Activated CD4-positive, CD25-positive, alpha-beta regulatory T cell treated with anti-CD3 and anti-CD28 coated beads, Interleukin-2, amount 50 U/mL, for 72 hours (primary cell): ENCODE measurements around the gene FITM2.
A peak's percentile ranks its signal among the peaks of the same experiment; 100 is the strongest.
"Not testable (repeated sequence)": the region's sequence is repeated elsewhere in the genome, so short reads cannot be mapped to it uniquely, and the experiment has no call there.

Source experiments
- DNase-seq: peaks from one replicate; pipeline ENCODE4 v3.0.0; 2021

FITM2 gene, protein sequence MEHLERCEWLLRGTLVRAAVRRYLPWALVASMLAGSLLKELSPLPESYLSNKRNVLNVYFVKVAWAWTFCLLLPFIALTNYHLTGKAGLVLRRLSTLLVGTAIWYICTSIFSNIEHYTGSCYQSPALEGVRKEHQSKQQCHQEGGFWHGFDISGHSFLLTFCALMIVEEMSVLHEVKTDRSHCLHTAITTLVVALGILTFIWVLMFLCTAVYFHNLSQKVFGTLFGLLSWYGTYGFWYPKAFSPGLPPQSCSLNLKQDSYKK

DNA sequence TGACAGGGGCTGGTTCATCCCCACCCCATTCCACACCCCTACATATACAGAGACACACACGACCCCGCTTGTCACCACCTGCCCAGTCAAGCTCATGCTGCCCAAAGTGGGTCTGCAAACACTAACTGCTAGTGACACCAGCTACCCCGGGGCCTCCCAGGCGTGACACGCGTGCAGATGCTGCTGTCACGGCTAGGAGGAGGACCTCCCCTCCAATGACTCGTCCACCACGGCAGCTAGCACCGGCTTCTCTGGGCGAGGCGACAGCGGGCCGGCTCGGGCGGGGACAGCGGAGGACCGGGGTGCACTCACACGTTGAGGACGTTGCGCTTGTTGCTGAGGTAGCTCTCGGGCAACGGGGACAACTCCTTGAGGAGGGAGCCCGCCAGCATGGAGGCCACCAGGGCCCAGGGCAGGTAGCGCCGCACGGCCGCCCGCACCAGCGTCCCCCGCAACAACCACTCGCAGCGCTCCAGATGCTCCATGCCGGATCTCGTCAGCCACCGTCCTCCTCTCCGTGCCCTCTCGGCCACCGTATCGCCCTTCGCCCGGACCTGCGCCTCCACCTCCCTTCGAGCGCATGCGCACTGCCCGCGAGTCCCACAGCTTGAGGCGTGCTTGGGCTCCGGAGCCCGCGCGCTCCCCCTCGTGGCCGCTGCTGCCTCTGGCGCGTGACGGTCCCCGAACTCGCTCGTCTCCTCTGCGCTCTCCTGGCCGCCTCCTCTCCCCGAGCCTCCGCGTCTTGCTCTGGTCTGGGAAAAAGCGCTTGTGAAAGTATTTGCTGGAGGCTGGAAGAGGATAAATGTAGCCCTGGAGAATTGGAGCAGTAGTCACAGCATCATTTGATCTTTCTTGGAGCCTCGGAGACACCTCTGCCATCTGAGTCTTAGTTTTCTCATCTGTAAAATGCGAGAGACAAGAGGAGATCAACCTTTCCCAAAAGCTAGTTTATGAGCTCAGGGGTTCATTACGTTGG is at the start of gene FITM2:
Gene FITM2 (minus strand): TSS at position 539 of the 976 bp plus-strand sequence. CDS start 54 bp downstream, at position 485.
- peak; percentile 100 for DNase-seq

DNA sequence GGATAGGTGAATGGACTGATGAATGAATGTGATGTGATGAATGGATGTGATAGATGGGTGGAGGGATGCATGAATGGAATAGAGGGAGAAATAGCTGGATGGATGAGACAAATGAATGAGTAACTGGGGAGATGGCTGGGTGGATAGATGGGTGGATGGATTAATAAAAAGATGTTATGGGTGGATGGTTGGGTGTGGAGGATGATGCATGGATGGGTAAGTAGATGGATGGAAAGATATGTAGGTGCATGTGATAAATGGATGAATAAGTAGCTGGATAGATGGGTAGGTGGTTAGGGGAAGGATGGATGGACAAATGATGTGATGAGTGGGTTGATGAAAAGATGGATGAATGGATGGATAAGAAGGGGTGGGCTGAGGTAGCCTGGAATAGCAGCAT is 49.2 kb upstream of the FITM2 start:
- DNase-seq: no peak

DNA sequence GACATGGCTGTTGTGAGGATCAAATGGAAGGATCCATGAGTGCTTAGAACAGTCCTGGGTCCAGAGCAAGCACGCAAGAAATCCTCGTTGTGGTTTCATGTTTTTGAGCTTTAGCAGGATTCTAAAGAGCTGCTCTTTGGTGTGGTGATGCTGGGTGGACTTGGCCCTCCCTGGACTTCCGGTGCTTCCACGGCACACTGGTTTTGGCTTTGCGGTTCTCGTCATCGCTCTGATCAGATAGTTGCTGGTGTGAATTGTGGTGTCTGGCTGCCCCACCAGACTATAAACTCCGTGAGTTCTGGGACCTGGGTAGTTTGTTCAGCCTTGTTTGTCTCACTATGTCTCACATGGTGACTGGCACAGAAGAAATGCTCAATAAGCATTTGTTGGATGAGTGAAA is 47.8 kb upstream of the FITM2 start:
- DNase-seq: no peak

DNA sequence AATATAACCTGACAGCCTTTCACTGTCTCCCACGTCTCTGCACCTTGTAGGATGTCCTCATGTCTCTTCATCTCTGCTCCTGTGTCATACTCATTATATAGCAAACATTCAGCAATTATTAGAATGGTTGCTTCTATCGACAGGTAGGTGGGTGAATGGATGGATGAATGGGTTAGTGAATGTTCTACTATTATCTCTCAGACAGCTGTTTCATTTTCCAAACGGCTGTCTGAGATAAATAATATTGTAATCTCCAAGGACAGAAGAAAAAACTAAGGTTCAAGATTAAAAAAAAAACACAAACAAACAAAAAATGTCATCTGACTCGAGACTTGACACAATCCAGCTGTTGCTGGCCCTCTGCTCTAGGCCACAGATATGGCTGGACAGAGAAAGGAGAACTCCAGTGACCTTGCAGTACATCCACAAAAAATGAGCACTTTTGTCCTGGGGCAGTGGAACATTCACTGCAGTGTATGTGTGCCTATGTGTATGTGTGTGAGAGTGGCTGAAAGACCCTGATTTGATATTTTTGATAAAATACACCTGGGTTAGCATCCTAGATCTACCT is 46.6 kb upstream of the FITM2 start:
- no peak for DNase-seq

DNA sequence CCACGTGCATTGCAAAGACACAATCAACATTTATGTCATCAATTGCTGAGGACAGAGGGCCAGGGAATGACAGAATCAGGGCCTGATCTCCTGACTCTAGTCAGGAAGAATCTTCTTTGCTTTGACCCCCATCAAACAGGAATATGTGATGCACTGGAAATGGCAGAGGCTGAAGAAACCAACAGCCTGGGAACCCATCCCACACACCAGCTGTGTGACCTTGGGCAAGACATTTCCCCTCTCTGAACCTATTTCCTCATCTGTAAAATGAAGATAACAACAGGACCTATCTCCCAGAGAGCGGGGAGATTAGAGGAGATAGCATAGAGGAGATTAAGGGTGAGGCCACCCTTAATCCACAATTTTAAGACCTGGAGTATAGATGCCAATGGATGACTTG is 46.0 kb upstream of the FITM2 start:
- DNase-seq: no peak

DNA sequence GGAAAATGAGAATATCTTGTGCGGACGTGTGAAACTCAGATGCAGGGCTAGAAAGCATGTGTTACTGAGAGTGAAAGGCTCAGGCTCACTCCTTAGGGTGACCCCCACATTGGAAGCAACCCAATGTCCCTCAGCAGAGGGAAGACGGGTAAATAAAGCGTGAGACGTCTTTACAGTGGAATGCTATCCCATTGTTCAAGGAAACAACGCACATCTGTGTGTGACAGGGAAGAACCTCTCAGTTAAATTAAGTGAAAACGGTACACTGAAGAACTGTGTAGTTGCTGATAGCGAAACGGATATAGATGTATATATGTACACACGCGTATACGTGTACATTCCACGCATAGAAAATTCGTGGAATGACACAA is 45.3 kb upstream of the FITM2 start:
- no peak for DNase-seq

DNA sequence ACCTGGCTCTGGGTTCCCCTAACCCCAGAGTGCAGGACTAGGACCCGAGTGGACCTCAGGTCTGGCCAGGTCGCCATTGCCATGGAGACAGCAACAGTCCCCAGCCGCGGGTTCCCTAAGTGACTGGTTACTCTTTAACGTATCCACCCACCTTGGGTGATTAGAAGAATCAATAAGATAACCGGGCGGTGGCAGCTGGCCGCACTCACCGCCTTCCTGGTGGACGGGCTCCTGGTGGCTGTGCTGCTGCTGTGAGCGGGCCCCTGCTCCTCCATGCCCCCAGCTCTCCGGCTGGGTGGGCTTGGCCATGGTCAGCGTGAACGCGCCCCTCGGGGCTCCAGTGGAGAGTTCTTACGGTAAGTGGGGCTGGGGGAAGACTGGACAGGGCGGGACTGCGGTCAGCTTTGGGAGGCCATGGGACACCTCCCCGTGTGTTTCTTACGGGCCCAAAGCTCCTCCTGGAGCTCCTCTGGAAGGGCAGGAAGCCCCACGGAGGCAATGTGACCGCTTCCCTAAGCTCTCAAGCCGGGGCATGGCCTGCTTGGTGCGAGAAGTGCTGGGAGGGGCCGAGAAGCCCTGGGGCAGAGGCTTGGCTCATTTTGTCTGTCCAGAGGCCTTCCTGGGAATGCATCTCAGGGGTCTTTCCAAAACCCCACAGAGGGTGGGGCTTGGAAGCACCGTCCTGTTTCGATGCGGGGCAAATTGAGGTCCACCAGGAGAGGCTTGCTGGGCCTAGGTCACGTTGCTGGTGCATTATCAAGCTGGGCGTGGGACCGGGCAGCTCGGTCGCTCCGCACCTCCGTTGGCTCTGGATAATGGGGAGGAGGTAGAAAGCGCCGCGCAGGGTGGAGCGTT is 44.7 kb upstream of the FITM2 start, which contains the start of gene HNF4A:
Gene HNF4A (plus strand): TSS at position 202 of the 855 bp plus-strand sequence. CDS start 106 bp downstream, at position 308.
- no peak for DNase-seq

DNA sequence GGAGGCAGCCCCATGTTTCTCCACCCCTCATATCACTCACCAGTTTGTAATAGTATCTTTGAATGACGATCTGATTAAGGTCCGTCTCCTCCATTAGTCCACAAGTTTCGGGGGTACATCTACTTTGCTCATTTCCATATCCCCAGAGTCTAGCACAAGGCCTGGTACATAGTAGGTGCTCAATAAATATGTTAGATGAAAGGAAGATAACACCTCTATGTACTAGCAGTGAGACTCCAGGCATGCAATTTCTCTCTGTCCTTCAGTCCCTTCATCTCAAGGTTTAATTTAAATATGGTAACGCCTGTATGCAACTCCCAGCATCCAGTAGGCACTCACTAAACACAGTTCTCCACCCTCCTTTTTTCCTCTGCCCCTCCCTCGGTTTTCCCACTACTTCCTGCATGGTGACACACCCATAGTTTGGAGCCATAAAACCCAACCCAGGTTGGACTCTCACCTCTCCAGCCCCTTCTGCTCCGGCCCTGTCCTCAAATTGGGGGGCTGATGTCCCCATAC is 44.0 kb upstream of the FITM2 start:
- no peak for DNase-seq

DNA sequence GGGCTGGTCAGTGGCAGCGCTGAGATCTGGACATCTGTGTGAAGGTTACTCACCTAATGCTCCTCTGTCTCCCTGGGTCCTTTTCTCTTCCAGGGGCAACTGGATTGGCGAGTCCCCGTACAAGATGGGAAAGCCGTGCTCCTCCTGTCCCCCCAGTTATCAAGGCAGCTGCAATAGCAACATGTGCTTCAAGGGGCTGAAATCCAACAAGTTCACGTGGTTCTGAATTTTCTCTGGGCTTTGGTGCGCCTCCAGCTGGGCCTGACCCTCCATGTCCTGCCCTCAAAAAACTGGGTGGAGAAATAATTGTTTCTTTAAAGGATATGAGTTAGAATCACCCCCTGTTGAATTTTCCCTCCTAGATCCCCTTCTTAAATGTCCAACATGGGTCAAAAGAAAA is 39.6 kb upstream of the FITM2 start:
- DNase-seq: no peak

DNA sequence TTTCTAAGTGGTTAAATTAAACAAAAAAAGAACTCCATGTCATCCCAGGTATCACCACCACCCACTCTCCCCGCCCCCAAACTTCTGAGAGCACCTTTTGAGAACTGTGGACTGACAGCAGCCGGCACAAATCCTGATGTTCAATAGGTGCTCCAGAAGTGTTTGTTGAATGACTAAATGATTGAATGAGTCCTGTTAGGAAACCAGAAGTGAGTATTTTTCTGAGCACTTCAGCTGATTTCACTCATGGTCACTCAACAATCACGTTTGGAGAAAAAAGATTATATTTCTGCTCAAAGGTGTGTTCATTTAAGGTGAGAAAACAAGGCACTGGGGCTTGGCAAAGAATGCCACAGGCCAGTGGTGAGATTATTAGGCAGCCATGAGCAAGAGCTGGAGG is 38.3 kb upstream of the FITM2 start:
- no peak for DNase-seq

DNA sequence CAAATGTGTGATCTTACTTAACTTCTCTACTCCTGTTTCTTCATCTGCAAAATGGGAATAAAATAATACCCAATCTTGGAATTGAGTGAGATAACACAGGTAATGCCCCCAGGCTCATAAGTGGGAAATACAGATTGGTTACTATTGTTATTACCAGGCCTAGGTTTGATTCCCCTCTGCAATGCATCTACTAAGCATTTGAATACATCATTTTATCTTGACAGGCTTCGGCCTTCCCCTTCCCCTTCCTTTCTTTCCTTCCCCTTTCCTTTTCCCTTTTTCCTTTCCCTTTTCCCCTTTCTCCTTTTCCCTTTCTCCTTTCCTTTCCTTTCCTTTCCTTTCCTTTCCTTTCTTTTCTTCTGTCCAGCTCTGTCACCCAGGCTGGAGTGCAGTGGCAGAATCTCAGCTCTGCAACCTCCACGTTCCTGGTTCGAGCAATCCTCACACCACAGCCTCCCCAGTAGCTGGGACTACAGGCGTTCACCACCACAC is 37.2 kb upstream of the FITM2 start:
- no peak for DNase-seq

DNA sequence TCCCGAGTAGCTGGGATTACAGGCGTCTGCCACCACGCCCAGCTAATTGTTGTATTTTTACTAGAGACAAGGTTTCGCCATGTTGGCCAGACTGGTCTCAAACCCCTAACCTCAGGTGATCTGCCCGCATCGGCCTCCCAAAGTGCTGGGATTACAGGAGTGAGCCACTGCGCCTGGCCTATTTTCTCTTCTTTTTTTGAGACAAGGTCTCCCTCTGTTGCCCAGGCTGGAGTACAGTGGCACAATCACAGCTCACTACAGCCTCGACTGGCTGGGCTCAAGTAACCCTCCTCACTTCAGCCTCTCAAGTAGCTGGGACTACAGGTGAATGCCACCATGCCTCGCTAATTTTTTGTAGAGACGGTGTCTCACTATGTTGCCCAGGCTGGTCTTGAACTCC is 34.9 kb upstream of the FITM2 start:
- DNase-seq: not testable (repeated sequence)

DNA sequence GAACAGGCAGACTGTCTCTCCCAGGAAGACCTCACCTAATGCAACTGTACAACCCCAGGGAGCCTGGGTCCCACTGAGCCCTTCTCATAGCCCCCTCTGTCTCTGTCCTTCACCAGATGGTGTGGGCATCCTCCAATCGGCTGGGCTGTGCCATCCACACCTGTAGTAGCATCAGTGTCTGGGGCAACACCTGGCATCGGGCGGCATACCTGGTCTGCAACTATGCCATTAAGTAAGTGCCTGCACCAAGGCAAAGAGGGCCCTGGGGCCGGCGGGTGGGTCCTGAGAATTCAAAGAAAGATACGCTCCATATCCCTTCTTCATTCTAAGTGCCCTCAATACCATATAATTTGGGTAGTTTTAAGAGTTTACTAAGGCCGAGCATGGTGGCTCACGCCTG is 34.1 kb upstream of the FITM2 start:
- DNase-seq: no peak

DNA sequence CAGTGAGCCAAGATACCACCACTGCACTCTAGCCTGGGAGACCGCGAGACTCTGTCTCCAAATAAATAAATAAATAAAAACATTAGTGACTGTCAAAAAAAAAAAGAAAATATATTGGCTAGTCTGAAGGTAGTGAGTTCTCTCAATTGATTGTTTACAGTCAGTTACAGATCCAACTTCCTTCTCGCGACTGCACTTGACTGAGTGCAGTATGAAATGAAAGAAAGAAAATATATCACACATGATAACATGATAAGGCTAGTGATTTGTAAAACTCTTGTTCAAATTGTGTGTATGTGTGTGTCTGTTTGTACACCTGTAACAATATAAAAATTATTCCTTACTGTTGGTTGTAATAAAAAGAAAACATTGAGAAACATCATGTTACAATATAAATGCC is 33.7 kb upstream of the FITM2 start:
- DNase-seq: no peak

DNA sequence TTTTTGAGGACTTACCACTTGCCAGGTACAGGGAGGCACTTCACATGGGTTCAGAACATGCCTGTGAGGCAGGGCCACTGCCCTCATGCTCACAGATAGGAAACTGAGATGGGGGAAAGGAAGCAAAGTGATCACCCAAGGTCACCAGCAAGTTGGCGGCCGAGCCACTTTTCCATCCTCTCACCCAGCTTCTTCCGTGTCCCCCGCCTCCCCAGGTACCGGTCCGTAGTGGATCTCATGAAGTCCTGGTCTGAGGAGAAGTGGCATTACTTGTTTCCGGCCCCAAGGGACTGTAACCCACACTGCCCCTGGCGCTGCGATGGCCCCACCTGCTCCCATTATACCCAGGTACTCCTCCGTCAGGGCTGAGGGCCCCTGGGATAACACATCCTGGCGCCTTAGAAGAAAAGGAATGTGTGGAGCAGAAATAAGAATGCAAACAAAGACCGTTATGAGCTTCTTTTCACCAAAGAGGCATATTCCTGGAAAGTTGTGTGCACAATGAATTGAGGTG is 32.2 kb upstream of the FITM2 start:
- DNase-seq: no peak

DNA sequence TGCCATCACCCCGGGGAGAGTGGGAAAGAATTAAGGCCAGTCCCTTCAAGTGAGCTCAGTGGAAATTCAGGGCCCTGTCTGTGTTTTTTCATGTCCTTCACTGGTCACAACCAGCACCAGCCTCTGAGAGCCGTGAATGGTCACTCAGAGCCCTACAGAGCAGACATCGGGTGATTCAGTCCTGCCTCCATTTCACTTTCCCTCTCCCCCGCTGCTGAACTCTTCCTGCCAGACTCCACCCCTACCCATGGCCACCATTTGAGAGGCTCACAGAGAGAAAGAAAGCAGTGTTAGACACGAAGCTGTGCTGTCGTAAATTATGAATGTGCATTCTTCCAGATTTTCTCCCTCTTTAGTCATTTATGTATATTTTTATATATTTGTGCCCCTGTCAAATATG is 31.2 kb upstream of the FITM2 start:
- no peak for DNase-seq

DNA sequence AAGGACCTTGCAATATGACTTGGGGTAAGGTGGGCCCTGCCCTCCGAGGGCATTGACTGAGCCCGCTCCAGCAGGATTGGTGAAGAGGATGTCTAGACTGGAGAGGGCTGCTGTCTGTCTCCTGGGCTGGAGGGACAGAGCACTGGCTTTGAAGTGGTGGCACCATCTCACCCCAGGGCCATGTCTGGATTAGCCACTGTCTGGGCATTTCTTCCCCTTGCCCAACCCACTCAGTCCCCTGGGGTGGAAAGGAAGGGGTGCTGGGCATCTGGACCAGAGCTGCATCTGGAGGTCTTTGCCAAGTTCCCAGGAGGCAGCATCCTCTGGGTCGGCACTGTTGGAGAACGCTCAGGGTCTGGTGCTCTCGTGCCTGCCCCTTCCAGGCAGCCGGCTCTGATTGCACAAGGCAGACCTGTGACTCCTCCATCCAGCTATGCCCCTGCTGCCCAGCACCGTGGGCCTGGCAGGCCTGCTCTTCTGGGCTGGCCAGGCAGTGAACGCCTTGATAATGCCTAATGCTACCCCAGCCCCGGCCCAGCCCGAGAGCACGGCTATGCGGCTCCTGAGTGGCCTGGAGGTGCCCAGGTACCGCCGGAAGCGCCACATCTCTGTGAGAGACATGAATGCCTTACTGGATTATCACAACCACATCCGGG is 25.9 kb upstream of the FITM2 start, which contains the start of gene R3HDML:
Gene R3HDML (plus strand): TSS at position 319 of the 656 bp plus-strand sequence. CDS start 115 bp downstream, at position 434.
- no peak for DNase-seq

DNA sequence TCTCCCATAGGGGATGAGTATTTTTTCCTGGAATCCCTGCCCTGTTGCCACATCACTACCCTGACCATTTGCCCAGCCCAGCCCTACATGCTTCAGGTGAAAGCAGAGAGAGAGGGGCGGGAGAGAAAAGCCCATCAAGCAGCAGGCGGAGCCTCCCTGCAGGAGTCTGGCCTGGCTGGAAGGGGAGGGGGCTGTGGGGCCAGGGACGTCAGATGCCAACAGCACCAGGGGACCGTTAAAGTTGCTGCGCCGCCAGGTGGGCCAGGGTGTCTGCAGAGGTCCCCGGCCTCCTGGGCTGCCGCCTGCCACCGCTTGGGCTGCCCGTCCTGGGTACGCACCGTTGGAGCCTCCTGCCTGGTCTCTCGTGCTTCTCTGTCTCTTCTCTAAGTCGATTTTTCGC is 25.1 kb upstream of the FITM2 start:
- DNase-seq: no peak

DNA sequence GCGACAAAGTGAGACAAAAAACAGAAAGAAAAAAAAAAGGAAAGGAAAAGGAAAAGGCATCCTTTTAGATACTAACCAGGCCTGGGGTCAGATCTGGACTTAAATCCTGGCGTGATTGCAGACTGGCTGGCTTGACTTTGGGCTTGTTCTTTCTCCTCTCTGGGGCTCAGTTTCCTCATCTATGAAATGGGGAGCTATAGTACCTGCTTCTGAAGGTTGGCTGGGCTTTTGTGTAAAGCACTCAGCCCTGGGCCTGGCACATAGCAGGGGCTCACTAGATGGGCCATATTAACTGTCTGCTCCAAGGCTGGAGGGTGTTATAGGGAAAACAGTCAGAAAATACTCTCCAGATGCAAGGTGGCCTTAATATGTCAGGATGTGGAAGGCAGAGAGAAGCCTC is 24.7 kb upstream of the FITM2 start:
- DNase-seq: no peak

DNA sequence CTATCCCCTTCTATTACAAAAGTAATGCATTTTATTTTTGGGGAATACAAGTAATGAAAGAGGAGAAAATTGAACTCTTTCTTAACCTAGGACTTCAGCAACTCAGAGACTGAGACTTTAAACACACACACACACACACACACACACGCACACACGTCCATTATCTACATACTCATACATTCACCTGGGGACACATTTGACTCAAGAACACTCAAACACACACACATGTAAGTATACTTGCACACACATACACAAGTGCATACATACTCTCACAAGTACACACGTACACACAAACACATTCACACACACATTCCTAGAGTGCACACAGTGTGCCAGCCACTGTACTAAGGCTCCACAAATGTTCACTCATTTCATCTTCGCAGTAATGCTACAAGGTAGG is 23.7 kb upstream of the FITM2 start:
- DNase-seq: no peak

DNA sequence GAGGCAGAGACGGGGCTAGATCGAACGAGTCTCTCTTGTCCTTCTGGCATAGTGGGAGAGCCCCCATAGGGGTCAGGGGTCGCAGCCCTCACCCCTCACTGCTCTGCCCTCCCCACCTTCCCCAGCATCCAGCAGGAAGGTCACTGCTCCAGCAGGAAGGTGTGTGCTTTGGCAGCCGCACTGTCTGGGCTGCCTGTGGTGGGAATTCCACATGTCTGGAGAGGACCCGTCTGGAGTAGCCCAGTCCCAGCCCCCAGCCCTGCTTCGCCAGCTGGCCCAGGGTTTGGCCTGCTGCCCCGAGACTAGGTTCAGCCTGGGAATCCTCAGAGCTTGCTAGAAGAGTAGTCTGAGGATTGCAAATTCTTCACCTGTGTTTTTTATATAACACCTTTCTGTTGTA is 23.3 kb upstream of the FITM2 start:
- DNase-seq: no peak
